ENCODE data around the gene RTRAF.

The RTRAF gene

DNA sequence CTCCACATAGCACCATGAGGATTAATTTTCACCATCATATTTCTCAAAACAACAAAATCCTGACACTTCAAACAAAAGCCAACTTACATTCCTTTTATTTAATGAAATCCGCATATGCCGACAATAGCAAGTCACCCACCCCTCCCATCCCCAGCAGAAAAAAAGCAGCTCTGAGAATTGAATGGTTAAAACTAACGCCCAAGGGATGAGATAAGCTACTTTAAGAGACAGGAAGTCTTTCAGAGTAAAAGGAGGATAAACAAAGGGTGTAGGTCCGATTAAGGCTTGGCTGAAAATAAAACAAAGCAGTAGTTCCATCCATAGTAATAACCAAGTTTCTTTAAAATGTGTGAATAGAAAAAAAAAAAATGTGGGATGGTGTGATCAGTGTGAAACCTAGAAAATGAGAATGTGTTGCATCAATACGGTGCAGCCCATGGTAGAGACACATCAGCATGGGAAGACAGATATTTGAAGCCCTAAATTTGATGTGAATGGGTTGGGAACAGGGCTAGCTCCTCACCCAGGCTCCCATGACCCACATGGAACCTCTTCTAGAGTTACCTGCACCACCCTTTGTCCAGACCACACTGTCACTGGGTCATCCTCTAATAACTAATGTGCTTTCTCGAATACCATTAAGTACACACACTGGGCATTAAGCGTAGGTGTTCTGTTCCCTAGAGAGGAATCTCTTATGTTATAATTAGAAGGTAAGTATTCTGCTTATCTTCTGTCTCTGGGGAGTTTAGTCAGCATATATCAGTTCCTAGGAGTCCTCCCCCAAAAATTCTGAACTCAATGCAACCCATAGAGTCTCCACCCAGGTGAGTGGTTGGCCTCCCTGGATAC is 31.7 kb downstream of the RTRAF start:
- no peak for DNase-seq (ENCODE audit: low read depth)

DNA sequence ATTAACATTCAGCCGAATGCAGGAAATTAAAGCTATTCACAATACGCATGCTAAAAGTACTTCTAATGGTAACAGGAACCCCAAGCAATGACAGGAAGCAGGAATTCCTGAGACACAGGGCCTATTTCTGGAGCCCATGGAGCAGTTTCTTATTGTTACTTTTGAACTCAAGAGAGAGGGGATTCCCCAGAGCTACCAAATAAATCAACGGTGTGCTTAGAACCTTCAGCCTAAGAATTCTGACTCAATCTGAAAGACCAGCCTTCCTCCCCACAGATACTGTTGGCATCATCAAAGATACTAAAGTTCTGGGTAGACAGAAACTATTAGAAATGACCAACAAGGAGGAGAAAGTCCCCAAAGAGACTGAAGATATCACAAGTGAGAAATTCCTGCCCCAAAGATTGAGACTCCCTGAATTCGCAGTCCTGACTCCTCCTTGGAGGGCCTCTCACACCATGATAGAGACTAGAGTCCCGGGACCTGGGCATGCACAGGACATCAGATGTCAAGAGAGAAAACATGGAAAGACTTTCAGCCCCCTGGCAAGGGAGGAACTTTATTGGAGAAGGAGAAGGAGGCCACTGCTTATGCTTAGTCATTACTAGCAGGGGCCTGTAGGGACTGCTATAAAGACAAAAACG is 32.7 kb downstream of the RTRAF start:
- no peak for DNase-seq (ENCODE audit: low read depth)

DNA sequence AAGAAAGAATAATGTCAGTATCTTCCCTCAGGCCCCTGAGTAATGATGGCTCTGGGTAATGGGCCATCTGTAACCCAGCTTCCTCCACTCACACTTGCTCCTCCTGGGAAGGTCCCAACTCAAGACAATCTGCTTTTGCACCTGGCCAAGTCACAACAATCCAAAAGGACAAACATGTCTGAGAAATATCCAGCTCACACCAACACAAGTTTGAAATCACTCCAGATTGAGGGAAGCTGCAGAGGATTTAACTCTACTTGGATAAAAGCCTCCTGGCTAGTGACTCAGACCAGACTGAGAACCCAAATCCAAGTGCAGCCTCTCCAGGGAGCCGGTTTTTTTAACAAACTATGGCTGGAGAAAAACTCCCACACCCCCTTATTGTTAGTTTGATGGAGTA is 34.2 kb downstream of the RTRAF start:
- no peak for DNase-seq (ENCODE audit: low read depth)

DNA sequence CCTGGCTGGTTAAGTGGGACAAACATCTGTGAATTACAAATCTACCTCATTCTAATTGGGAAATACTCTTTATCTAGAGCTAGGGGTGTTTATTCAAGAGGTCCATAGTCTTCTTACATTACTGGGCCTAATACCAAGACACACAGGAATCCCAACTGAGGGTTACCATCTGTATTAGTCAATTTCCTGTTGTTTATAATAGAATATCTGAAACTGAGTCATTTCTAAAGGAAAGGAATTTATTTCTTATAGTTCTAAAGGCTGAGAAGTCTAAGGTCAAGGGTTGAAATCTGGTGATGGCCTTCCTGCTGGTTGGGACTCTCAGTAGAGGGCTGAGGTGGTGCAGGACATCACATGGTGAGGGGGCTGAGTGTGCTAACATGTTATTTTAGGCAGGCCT is 36.0 kb downstream of the RTRAF start:
- DNase-seq (ENCODE audit: low read depth): no peak

DNA sequence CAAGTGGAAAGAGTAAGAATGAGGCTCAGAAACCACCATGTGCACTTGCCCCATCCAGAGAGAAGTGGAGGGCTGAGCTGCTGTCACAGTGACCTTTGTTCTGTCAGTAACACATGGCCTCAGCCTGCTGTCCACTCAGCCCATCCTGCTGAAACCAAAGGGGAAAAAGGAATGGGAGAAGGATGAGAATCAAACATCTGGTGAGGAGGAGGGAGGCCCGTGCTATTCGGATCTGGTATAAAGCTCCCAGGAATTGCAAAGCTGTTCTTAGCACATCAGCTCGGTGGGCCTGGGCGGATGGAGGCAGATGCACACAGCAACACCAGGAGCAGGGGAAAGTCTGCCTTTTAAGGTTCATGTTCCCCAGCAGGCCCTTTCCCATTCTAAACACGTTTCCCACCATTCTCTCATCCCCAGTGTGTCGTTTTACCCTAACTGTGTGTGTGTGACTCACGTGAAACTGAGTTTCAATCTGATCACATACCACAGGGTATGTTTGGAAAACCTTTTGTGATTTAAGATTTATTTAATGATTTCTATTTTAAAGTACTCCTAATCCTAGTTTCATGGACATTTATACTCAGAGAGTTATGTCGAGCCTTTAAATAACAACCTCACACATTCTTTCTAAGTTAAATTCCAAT is 36.8 kb downstream of the RTRAF start:
- DNase-seq (ENCODE audit: low read depth): no peak

DNA sequence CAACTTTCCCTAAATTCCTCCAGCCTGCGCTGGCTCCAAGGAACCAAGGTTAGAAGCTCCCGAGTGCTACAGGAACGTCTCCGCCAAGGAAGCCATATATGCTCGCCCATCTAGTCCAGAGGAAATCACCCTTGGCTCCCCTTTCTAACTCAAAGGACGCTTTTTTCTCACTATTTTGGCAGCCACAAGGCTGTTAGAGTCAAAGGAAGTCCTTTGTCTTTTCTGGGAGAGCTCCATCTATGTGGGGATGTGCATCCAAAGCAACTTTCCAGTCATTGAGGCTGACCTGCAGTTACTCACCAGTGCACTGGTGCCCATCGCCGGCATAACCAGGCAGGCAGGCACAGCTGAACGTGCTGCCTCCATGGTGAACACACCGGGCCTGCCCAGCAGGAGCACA is 37.6 kb downstream of the RTRAF start:
- DNase-seq (ENCODE audit: low read depth): no peak

DNA sequence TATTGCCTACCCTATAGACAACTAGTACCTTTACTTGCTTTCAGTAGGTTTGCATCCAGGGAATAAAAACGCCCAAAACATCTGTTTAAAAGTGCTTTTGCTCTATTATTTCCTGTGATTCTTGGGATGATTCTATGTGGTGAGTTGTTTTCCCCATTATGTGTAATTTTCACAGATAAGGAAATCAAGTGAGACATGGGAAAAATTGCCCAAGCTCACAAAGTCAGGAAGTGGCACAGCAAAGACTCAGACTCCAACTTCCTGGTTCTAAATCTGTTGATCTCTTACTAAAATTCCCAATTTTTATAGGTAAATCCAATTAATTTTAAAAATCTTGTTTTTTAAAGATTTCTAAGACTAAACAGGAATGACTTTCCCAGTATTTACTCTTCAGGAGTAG is 40.5 kb downstream of the RTRAF start:
- DNase-seq (ENCODE audit: low read depth): no peak

DNA sequence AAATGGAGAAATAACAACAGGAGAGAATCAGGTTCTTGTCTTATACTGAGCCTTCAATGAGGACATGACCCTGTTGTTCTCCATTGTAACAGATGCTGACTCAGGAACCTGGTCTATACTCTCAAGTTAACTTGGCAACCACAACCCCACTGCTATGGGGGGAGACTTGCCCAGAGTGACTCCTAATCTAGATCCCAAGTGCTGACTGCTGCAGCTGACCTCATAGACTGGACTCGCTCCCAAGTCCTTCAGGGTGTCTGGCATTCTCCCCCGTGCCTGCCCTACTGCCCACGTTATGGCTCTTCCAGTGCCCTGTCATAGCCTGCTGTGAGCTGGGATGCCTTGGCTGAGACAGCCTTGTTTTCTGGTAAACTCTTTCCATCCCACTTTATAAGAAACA is 42.4 kb downstream of the RTRAF start:
- DNase-seq (ENCODE audit: low read depth): no peak

DNA sequence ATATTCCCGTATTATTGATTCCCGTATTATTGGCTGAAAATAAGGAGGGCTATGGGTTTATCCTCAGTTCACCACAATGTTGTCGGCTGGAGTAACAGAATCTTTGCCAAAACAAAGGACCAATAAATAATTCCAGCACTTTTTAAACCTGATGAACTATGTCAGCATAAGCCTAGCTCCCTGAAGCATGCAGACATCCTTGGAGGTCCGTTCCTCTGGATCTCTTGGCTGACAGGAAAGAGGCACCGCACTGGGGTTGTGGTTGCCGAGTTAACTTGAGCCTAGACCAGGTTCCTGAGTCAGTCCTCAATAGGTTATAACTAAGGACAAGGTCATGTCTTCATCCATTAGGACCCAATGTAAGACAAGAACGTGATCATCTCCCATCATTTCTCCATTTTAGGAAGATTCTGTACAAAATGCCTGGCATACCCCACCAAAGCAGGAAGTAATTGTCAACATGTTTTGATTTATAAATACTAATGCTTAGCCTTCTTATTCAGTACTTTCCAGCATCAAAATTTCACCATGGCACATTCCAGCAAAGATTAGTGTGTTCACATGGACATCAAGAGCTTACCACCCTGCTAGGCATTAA is 43.0 kb downstream of the RTRAF start:
- no peak for DNase-seq (ENCODE audit: low read depth)

DNA sequence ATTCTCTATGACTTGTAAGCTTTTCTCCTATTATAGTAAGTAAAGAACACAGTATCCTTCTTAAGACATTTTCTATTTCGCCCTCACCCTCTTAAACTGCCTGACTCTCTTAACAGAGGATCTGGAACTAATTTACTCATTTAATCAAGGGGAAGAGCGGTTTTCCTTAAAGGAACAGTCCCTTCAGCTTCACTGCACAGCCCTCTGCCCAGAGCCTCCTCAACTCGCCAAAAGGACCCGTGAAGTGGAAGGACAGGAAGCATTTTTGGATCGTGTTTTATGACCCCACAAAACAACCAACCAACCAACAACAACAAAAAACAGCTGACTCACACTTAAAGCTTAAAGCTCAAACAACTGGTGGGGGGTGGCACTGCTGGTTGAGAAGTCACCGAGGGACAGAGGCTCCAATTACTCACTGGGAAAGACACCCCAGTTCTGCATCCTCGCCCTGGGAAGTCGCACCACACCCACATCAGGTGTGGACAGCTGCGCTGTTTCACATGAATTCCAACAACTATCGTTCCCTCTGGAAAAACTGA is 43.8 kb downstream of the RTRAF start:
- DNase-seq (ENCODE audit: low read depth): no peak

DNA sequence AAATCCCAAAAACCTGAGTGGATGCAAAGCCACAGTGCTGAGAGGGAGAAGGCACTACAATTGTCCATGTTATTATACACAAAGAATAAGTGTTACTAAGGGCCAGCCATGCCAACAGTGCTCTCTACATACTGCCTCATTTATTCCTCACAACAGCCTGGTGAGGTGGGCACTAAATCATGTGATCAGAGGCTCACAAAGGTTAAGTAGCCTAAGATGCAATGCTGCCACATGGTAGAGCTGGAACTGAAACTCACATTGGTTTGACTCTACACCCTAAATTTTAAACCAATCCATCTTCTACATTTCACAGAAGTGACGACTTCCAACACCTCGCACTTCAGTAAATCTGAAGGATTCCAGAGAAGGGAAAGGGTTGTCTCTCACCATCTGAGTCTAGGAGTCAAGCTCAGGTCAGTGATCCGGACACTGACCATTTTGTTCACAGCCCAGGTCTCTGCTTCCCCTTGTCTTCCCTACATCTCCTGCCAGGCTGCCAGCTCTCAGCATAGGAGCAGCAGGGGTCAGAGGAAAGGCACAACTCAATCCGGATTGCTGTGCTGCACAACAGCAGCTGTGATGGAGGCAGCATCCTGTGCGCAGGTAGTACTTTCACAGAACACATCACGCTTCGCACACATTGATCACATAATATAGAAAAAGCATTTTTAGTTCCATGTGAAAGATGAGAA is 49.9 kb downstream of the RTRAF start:
- DNase-seq (ENCODE audit: low read depth): no peak

DNA sequence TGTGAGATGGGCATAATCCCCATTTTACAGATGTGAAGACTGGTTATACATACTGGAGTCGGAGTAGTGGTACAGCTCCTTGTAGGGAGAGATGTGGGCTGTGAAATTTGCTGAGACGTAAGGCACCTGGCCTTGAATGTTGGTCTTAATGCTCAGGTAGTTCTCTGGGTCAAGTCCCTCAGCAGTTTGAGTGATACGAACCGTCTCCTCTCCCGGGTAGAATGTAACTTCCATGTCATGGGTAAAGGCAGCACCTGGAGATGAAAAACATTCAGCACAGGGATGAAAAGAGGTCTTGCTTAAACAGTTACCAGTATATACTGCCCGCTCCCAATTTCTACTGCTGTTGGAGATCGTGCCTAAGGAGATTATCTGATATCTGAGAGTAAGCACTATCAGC is 51.3 kb downstream of the RTRAF start:
- no peak for DNase-seq (ENCODE audit: low read depth)

DNA sequence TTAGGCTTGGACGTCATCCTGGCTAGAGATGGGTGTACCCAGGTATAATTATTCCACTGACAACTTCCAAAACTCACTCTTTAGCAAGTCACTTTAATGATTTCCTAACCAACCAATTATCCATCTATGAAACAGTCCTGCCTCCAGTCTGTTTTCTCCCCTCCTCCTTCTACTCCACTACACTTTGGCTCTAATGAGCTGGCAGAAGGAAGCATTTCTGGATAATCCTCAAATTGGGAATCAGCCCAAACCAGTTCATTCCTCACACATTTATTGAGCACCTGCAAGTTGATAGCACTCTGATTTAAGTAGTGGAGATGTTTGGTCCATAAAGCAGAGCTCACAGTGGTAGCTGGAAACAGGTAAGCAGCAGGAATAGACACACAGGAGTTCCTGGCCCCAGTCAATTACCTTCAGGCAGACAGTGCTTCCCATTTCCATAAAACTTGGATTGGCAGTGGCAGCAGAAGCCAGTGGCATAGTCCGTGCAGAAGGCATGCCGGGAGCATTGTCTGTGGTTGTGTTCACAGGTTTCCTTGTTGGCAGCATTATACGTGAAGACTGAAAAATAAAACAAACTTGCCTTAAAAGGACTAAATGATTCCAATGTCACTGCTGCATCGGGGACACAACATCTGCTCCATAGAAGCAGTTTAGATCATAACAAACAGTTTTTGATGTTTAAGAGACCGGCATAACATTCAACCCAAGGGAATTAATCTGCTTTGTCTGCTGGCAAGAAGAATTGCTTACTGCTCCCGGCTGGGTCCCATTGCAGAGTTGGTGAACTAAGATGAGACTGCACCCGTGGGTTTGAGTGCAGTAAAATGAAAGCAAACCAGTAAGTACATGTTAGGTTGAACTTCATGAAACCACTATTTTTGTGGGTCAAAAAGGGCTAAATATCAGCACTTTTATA is 53.3 kb downstream of the RTRAF start:
- DNase-seq (ENCODE audit: low read depth): no peak

DNA sequence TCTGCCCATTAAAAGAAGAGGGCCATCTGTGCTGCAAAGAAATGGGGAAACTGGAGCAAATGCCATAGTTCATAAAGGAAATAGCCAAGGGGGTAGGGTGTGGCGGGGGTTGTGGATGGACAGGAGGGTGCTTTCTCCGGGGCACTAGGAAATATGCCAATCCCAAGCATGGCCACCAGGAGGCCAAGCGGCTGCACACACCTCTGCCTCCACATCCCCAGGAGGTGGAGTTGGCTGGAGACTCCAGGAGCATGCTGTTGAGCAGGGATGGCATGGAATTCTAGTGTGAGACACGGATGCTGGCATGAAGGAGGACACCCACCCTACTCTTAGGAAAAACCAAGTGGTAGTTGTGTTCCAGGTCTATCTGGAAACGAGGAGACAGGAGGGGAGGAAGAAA is 54.3 kb downstream of the RTRAF start:
- DNase-seq (ENCODE audit: low read depth): peak; percentile 38

DNA sequence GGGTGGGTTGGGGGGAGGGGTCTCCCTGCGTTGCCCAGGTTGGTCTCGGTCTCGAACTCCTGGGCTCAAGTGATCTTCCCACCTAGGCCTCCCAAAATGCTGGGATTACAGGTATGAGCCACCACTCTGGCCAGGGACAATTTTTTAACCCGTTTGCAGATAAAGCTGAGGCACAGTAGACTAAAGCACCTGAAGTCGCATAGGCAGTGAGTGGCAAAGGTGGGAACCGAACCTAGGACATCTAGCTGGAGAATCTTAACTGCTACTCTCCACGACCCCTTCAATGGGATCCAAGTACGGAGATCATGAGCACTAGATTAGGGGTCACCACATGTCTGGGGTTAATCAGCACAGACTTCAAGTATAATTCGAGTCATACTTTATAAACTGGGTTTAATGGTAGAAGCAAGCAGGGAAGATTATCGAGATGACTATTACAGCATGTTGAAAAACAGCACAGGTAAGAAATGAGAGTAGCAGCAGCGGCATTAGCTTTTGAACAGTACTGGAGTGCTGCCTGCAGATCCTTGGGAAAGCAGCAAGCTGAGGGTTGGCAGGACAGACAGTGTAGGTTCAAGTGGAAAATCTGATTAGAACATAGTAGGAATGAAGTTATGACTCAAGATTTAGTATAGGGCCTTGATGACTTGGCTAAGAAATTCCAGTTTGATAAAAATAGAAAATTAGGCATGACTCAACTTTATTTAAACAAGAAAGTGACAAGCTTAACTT is 55.6 kb downstream of the RTRAF start:
- DNase-seq (ENCODE audit: low read depth): no peak

DNA sequence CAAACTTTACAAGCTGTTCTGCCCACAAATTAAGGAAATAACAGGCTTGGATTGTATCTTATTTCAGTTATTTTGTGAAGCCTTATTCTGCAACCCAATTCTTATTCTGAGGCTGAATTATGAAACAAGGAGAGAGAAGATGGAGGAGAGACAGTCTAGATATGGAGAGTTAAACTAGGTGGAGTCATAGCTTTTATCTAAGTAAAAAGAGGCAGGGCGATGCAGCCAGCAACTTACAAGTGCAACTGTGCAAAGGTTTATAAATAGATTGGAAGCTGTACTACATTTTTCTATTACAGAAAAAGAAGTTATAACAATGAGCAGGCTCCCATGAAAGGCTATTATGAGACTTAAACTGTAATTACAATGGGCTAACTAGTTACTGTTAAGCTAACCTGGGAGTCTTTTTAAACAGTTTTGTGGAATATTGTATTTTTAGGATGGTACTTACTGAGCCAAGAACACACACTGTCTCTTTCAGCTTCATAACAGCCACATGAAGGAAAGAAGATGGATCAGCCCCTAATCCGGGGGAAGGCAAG is 57.1 kb downstream of the RTRAF start:
- no peak for DNase-seq (ENCODE audit: low read depth)

DNA sequence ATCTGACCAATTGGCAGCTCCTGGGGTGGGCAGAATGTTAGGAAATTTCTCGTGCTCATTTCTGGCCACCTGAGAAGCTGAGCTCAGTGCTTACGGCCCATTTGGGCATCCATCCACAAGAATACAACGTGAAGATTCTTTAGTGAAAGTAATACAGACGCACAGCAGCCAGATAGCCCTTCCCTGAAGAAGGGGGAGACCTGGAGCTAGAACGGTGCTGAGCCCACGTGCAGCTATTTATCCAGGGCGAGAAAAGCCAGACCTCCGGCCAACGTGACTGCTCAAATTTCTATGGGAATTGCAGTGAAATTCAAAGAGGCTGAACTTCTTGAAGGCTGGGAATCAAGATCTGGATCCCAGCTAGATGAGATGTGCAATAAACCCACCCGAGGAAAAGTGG is 58.8 kb downstream of the RTRAF start:
- DNase-seq (ENCODE audit: low read depth): no peak

DNA sequence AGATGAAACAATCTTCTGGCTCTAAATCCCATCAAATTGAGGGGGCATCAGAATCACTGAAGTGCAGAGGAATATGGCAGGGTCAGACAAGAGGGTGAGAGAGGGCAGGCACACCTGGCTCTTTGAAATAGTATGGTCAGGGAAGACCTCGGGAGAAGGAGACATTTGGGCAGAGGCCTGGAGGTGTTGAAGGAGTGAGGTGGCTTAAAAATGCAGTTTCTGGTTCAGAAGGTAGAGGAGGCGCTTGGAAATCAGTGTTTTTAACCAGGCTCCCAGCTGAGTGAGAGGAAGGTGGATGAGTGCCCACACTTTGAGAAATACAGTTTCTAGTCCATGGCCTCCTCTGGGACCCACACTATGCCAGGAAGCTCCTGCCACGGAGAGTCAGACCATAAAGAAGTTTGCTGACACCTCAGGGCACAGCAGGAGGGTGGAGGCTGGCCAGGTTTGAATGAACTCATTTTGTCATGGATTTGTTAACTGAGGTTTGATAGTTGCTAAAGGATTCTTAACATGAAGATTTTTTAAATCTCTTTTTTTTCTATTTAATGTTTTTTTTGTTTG is 59.4 kb downstream of the RTRAF start:
- no peak for DNase-seq (ENCODE audit: low read depth)

DNA sequence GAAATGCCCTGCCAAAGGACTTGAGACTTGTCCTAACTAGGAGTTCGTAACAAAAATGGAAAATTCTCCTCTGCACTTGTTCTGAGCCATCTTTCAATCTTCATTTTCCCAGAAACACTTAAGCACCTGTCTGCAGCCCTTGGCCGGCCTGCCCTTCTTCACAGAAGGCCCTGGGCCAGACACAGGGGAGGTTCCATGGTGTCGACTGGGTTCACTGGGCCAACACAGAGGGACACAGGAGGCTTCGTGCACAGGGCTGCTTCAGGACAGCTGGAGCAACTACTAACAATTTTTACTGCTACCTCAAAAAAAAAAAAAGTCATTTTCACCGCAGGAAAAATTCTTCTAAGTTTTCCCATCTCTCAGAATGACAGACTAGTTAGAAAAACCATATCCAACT is 59.9 kb downstream of the RTRAF start:
- no peak for DNase-seq (ENCODE audit: low read depth)

All from activated T-cell treated with anti-CD3 and anti-CD28 coated beads for 48 hours (primary cell).